Stimulated activated naive CD8-positive, alpha-beta T cell treated with anti-CD3 and anti-CD28 coated beads, Interleukin-15, Interleukin-2, amounts not matched to agents 100 ng/mL and 50 ng/mL, for 24 hours (primary cell): ENCODE measurements around the gene OR5K3.

ENCODE experiments used
- H3K27ac Mint-ChIP-seq: one replicate; pipeline ENCODE4 v1.8.0; 2021; ENCODE audit warnings: mild to moderate bottlenecking, mixed read lengths
- H3K27me3 Mint-ChIP-seq: one replicate; pipeline ENCODE4 v1.8.0; 2021; ENCODE audit warnings: mixed read lengths
- H3K36me3 Mint-ChIP-seq: one replicate; pipeline ENCODE4 v1.8.0; 2021; ENCODE audit warnings: low read depth, mixed read lengths
- H3K4me1 Mint-ChIP-seq: one replicate; pipeline ENCODE4 v1.8.0; 2021; ENCODE audit warnings: low read depth, mixed read lengths
- H3K4me3 Mint-ChIP-seq: one replicate; pipeline ENCODE4 v1.8.0; 2021; ENCODE audit warnings: mild to moderate bottlenecking, mixed read lengths
- H3K9me3 Mint-ChIP-seq: one replicate; pipeline ENCODE4 v1.8.0; 2021; ENCODE audit warnings: mixed read lengths

OR5K3 gene

GRCh38 chr3:98390366-98390765 lies at the start of gene OR5K3:
OR5K3 (plus strand) TSS chr3:98390666; CDS start chr3:98390666, 0 bp downstream.
- H3K27me3 Mint-ChIP-seq, result peaks cover 18% of the 10 kb centered on the region
- H3K9me3 Mint-ChIP-seq, result no peaks in the 10 kb centered on the region
- H3K36me3 Mint-ChIP-seq, result no peaks in the 10 kb centered on the region
- no peak within 1 kb of the TSS for H3K4me3 Mint-ChIP-seq
- no peaks in the 10 kb centered on the region for H3K4me1 Mint-ChIP-seq
- H3K27ac Mint-ChIP-seq, result no peak within 1 kb of the TSS

GRCh38 chr3:98341758-98342157 lies 48.7 kb upstream of the OR5K3 start:
- H3K27me3 Mint-ChIP-seq, result peaks cover 7% of the 10 kb centered on the region
- H3K27ac Mint-ChIP-seq, result no peak overlapping the region

DNA sequence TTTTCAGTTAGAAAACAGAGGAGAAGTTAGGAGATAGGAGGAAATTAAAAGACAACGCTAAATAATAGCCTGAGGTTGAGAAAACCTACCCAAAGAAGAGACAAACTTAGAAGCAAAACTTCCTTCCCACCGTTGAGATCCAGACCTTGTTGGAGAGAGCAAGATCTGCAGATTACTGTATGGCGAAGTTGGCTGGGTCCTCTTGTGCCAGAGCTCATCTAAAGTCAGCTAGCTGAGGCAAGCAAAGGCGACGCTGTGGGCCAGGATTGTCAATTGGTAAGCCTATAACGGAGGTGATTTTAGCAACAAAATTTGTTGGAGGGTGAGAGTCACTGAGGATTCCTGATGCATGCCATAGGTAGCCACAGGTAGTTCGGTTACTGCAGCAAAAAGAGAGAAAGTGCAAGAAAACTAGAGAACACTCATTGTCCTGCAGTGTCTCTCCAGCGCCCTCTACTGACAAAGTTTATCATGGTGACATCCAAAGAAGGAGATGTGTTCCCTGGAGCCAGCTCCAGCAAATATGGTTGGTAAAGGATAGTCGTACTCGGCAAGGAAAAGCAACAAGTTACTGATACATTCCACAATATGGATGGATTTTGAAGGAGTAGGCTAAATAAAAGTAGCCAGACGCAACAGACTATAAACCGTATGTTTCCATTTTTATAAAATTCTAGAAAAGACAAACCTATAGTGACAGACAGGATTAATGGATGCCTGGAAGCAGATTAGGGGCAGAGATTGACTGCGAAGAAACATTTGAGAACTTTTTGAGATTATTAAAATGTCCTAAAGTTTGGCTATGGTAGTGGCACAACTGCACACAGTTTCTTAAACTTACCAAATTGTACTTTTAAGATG lies 46.6 kb upstream of the OR5K3 start:
- H3K36me3 Mint-ChIP-seq, result no peaks in the 10 kb centered on the region
- H3K4me1 Mint-ChIP-seq, result no peaks in the 10 kb centered on the region
- H3K27ac Mint-ChIP-seq, result no peak overlapping the region
- peaks cover 7% of the 10 kb centered on the region for H3K27me3 Mint-ChIP-seq
- H3K4me3 Mint-ChIP-seq, result no peak overlapping the region
- H3K9me3 Mint-ChIP-seq, result no peaks in the 10 kb centered on the region

More at GRCh38 chr3:98341758-98342157, 48.7 kb upstream of the OR5K3 start:
- no peaks in the 10 kb centered on the region for H3K4me1 Mint-ChIP-seq
- no peaks in the 10 kb centered on the region for H3K36me3 Mint-ChIP-seq
- no peaks in the 10 kb centered on the region for H3K9me3 Mint-ChIP-seq
- H3K4me3 Mint-ChIP-seq, result no peak overlapping the region

DNA sequence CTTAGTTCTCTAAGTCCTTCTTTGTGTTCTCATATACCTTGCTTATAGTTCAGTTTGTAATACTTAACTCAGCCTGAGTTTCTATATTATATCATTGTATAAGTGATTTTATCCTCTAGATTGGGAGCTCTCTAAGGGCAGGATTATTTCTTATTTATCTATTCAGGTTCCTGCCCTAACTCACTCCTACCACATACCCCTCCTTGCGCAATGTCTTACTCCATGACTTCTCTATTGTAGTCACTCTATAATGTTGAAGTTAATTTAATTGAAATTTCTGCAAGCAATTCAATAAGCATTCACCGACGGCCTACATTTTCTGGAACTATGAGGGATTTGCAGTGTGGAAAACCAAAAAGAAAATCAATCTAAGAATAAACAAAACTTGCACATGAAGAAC lies 40.4 kb upstream of the OR5K3 start:
- H3K27ac Mint-ChIP-seq, result no peak overlapping the region
- no peaks in the 10 kb centered on the region for H3K4me1 Mint-ChIP-seq
- H3K9me3 Mint-ChIP-seq, result no peaks in the 10 kb centered on the region
- no peak overlapping the region for H3K4me3 Mint-ChIP-seq
- H3K27me3 Mint-ChIP-seq, result no peaks in the 10 kb centered on the region
- H3K36me3 Mint-ChIP-seq, result no peaks in the 10 kb centered on the region

DNA sequence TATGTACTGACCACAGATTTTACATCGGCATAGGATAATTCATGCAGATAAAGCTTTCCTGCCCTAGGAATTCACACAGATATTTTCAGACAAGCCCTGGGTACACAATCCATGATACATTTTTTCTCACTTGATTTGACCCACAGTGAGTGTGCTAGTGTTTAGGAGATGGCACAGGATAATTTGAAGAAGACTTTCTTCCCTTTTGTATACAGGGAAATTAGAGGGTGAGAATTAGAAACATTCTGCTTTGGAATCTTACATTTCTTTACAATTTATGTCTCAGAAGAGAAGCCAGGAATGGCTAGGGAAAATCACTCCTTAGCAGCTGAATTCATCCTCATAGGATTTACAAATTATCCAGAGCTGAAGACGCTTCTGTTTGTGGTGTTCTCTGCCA lies 36.9 kb upstream of the OR5K3 start, which contains the start of gene OR5K4:
Gene OR5K4 (plus strand): TSS at position 301 of the 400 bp plus-strand sequence. CDS start 0 bp downstream, at position 301.
- H3K9me3 Mint-ChIP-seq, result no peaks in the 10 kb centered on the region
- no peaks in the 10 kb centered on the region for H3K4me1 Mint-ChIP-seq
- H3K27ac Mint-ChIP-seq, result no peak within 1 kb of the TSS
- no peak within 1 kb of the TSS for H3K4me3 Mint-ChIP-seq
- no peaks in the 10 kb centered on the region for H3K36me3 Mint-ChIP-seq
- H3K27me3 Mint-ChIP-seq, result peaks cover 4% of the 10 kb centered on the region

- no peaks in the 10 kb centered on the region for H3K36me3 Mint-ChIP-seq
- peaks cover 9% of the 10 kb centered on the region for H3K9me3 Mint-ChIP-seq
- no peak overlapping the region for H3K4me3 Mint-ChIP-seq
- peaks cover 4% of the 10 kb centered on the region for H3K27me3 Mint-ChIP-seq
- H3K27ac Mint-ChIP-seq, result no peak overlapping the region
- no peaks in the 10 kb centered on the region for H3K4me1 Mint-ChIP-seq
Measured at GRCh38 chr3:98359250-98359649, 31.2 kb upstream of the OR5K3 start.

DNA sequence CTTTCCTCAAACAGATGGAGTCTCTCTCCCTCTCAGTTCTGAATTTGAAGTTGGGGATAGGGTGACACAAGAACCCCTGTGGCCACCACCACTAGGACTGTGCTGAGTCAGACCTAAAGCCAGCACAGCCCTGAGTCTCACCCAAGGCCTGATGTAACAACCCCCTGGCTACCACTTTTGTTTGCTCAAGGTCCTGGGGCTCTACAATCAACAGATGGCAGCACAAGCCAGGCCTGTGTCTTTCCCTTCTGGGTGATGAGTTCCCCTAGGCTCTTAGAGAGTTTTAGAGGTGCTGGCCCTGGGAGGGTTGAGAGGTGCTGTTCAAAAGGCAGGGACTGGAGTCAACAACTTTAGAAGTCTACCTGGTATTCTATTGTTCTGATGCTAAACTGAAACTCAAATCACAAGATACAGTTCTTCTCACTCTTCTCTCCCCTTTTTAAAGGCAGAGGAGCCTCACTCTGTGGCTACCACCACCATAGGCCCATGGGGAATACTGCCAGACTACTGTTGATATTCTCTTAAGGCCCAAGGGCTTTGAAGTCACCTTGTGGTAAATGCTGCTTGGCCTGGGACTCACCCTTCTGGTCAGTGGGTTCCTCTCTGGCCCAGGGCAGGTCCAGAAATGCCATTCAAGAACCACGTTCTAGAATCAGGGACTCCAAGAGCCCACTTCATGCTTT lies 30.3 kb upstream of the OR5K3 start:
- no peaks in the 10 kb centered on the region for H3K36me3 Mint-ChIP-seq
- no peak overlapping the region for H3K4me3 Mint-ChIP-seq
- peaks cover 9% of the 10 kb centered on the region for H3K9me3 Mint-ChIP-seq
- H3K27me3 Mint-ChIP-seq, result peaks cover 4% of the 10 kb centered on the region
- no peaks in the 10 kb centered on the region for H3K4me1 Mint-ChIP-seq
- no peak overlapping the region for H3K27ac Mint-ChIP-seq

DNA sequence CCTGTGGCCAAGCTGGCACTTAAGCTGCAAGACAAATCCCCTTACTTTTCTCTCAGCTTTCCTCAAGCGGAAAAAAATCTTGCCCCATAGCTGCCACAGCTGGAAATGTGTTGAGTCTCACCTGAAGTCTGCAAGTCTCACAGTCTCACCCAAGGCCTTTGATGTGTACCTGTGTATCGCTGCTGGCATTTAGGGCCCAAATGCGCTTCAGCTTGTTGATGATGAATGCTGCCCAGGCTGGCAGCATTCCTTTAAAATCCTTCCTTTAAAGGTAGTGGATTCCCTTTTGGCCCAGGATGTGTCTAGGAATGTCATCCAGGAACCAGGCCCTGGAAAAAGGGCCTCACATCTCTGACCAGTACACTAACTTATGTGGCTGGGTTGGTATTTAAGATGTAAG lies 29.8 kb upstream of the OR5K3 start:
- Mint-ChIP-seq H3K9me3 (peaks cover 9% of the 10 kb centered on the region), H3K27ac (no peak overlapping the region), H3K4me1 (no peaks in the 10 kb centered on the region), H3K27me3 (peaks cover 4% of the 10 kb centered on the region), H3K36me3 (no peaks in the 10 kb centered on the region), H3K4me3 (no peak overlapping the region)

GRCh38 chr3:98361289-98361688 lies 29.2 kb upstream of the OR5K3 start:
- no peak overlapping the region for H3K27ac Mint-ChIP-seq
- peaks cover 4% of the 10 kb centered on the region for H3K27me3 Mint-ChIP-seq
- peaks cover 9% of the 10 kb centered on the region for H3K9me3 Mint-ChIP-seq

GRCh38 chr3:98367464-98368246 lies 22.8 kb upstream of the OR5K3 start:
- H3K4me3 Mint-ChIP-seq, result no peak overlapping the region
- H3K4me1 Mint-ChIP-seq, result no peaks in the 10 kb centered on the region
- no peaks in the 10 kb centered on the region for H3K9me3 Mint-ChIP-seq
- H3K27ac Mint-ChIP-seq, result no peak overlapping the region
- no peaks in the 10 kb centered on the region for H3K36me3 Mint-ChIP-seq
- H3K27me3 Mint-ChIP-seq, result peaks cover 5% of the 10 kb centered on the region

More at GRCh38 chr3:98361289-98361688, 29.2 kb upstream of the OR5K3 start:
- no peaks in the 10 kb centered on the region for H3K4me1 Mint-ChIP-seq
- H3K4me3 Mint-ChIP-seq, result no peak overlapping the region
- no peaks in the 10 kb centered on the region for H3K36me3 Mint-ChIP-seq

- no peaks in the 10 kb centered on the region for H3K36me3 Mint-ChIP-seq
- H3K27ac Mint-ChIP-seq, result no peak overlapping the region
- no peaks in the 10 kb centered on the region for H3K9me3 Mint-ChIP-seq
- H3K27me3 Mint-ChIP-seq, result peaks cover 5% of the 10 kb centered on the region
- no peak overlapping the region for H3K4me3 Mint-ChIP-seq
- no peaks in the 10 kb centered on the region for H3K4me1 Mint-ChIP-seq
Measured at GRCh38 chr3:98371186-98371585, 19.3 kb upstream of the OR5K3 start.

DNA sequence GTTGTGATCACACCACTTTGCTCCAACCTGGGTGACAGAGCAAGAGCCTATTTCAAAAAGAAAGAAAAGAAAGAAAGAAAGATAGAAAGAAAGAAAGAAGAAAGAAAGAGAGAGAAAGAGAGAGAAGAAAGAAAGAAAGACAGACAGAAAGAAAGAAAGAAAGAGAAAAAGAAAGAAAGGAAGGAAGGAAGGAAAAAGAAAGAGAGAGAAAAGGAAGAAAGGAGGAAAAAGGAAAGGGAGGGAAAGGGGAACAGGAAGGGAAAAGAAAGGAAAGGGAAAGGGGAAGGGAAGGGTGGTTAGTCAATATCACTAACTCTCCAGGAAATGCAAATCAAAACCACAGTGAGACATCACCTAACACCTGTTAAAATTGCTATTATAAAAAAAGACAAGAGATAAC lies 18.6 kb upstream of the OR5K3 start:
- Mint-ChIP-seq H3K27me3 (peaks cover 5% of the 10 kb centered on the region), H3K36me3 (no peaks in the 10 kb centered on the region), H3K4me3 (no peak overlapping the region), H3K4me1 (no peaks in the 10 kb centered on the region), H3K27ac (no peak overlapping the region), H3K9me3 (no peaks in the 10 kb centered on the region)

- H3K9me3 Mint-ChIP-seq, result no peaks in the 10 kb centered on the region
- H3K4me3 Mint-ChIP-seq, result no peak overlapping the region
- H3K27ac Mint-ChIP-seq, result no peak overlapping the region
- H3K36me3 Mint-ChIP-seq, result no peaks in the 10 kb centered on the region
- peaks cover 5% of the 10 kb centered on the region for H3K27me3 Mint-ChIP-seq
- H3K4me1 Mint-ChIP-seq, result no peaks in the 10 kb centered on the region
Measured at GRCh38 chr3:98372445-98372844, 18.0 kb upstream of the OR5K3 start.

GRCh38 chr3:98376631-98377030 lies 13.8 kb upstream of the OR5K3 start:
- Mint-ChIP-seq H3K4me3 (no peak overlapping the region), H3K36me3 (no peaks in the 10 kb centered on the region), H3K4me1 (no peaks in the 10 kb centered on the region), H3K27me3 (no peaks in the 10 kb centered on the region), H3K9me3 (no peaks in the 10 kb centered on the region), H3K27ac (no peak overlapping the region)

- no peak overlapping the region for H3K27ac Mint-ChIP-seq
- H3K27me3 Mint-ChIP-seq, result peaks cover 17% of the 10 kb centered on the region
- no peaks in the 10 kb centered on the region for H3K4me1 Mint-ChIP-seq
- no peak overlapping the region for H3K4me3 Mint-ChIP-seq
- H3K36me3 Mint-ChIP-seq, result no peaks in the 10 kb centered on the region
- no peaks in the 10 kb centered on the region for H3K9me3 Mint-ChIP-seq
Measured at GRCh38 chr3:98388147-98388546, 2.3 kb upstream of the OR5K3 start.
